Measurements from ENCODE around the gene MUSTN1. TPM values are rescaled to one million over a fixed set of nuclear protein-coding genes. Genes with fewer than 3 reads are reported as not detected.

MUSTN1 gene
- polyA plus RNA-seq (2011; rRNA removed) (not detected in 2 replicates), polyA minus RNA-seq (2011; rRNA and poly(A)+ RNA removed) (0.28 TPM in 1 of 2 replicates, not detected in the other)

DNA sequence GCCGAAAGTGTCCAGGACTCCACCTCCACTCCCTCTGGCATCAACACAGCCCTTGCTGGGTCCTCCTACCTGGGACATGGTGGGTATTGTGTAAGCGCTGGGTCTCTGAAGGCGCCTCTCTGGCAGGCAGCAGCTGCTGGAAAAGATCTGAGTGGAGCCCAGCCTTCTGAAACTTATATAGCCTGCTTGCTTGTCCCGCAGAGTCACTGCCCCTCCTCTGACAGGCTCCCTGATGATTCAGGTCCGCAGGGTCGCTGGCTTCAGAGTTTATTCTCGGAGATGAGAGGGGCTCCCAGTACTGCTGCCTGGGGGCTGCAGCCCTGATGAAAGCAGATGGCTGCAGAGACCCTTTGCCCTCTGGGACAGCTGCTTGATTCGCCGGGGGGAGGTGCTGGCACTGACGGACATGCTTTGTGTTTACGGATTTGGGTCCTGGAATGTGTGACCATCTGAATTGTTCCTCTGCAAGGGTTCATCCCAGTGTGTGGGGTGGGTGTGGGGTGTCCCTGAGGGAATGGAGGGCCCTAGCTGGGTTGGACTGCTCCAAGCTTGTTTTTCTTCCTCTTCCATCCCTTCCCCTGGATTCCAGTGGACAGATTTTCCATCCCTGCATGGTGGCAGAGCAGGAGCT, at the start of gene MUSTN1:
MUSTN1 (minus strand) TSS at position 149 of the 631 bp plus-strand sequence; CDS start at position 78, 71 bp downstream.
- CTCF ChIA-PET: interaction anchor here (1.1 to 5.3 kb wide), 4 partner anchors 11 to 16 kb away, joined by 3 to 30 read pairs (median 7); no protein-coding TSS in a partner anchor
- Histone ChIP-seq H3K4me3 (ENCODE audit: low read depth, low read length) (no peak within 1 kb of the TSS), H3K27me3 (ENCODE audit: control insufficient read depth, insufficient read depth, low read length) (no peaks in the 10 kb centered on the region), H3K36me3 (ENCODE audit: control insufficient read depth, insufficient read depth, low read length) (peaks cover 3% of the 10 kb centered on the region)
- no peak for DNase-seq (ENCODE audit: low read depth)
- TF ChIP-seq, protein P1, sequence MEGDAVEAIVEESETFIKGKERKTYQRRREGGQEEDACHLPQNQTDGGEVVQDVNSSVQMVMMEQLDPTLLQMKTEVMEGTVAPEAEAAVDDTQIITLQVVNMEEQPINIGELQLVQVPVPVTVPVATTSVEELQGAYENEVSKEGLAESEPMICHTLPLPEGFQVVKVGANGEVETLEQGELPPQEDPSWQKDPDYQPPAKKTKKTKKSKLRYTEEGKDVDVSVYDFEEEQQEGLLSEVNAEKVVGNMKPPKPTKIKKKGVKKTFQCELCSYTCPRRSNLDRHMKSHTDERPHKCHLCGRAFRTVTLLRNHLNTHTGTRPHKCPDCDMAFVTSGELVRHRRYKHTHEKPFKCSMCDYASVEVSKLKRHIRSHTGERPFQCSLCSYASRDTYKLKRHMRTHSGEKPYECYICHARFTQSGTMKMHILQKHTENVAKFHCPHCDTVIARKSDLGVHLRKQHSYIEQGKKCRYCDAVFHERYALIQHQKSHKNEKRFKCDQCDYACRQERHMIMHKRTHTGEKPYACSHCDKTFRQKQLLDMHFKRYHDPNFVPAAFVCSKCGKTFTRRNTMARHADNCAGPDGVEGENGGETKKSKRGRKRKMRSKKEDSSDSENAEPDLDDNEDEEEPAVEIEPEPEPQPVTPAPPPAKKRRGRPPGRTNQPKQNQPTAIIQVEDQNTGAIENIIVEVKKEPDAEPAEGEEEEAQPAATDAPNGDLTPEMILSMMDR (IDR thresholded peaks at IDR 0.05; ENCODE audit: insufficient read depth, low read depth, low read length): no peak
- POLR2A ChIA-PET: no interaction called here

DNA sequence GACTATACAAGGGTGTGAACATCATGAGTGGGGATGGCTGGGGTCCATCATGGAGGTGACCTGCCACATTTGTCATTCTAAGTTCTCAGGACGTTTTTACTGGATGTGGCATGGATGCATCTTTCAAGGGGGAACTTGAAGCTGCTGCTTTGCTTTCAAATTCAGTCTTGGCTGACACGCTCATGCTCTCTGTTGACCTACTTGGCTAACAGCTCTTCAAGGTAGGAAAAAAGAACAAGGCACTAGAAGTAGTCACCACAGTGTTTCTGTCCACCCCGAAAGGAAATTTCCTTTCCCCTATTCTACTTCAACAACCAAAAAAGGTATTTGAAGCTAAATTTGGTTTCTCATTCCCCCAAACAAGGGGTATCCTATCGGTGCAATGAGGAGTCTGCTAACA, 47.6 kb upstream of the MUSTN1 start:
- Histone ChIP-seq H3K27me3 (ENCODE audit: control insufficient read depth, insufficient read depth, low read length) (no peaks in the 10 kb centered on the region), H3K36me3 (ENCODE audit: control insufficient read depth, insufficient read depth, low read length) (0 out of 2 replicates have a peak, but pooled peaks cover 2% of the 10 kb centered on the region), H3K4me3 (ENCODE audit: low read depth, low read length) (no peak overlapping the region)
- ChIA-PET POLR2A (no interaction called here), CTCF (interaction anchor here (1.3 kb wide), 1 partner anchor 62 kb away, joined by 3 read pairs; no protein-coding TSS in a partner anchor)
- TF ChIP-seq, protein P1 (IDR thresholded peaks at IDR 0.05; ENCODE audit: insufficient read depth, low read depth, low read length): no peak
- no peak for DNase-seq (ENCODE audit: low read depth)

DNA sequence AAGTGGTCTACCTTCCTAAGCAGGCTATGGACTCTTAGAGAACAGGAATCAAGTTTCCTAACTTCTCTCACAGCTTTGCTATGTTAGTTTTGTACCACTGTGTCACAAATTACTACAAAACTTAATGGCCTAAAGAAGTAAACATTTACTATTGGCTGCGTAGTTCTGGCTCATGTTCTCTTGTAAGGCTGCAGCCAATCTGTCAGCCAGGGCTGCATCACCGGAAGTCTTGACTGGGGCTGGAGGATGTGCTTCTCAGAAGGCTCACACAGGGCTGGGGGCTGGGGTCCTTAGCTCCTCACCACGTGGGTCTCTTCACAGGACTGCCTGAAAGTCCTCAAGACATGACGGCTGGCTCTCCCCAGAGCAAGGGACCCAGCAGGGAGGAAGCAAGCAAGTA, 47.1 kb upstream of the MUSTN1 start:
- Histone ChIP-seq H3K27me3 (ENCODE audit: control insufficient read depth, insufficient read depth, low read length) (no peaks in the 10 kb centered on the region), H3K36me3 (ENCODE audit: control insufficient read depth, insufficient read depth, low read length) (0 out of 2 replicates have a peak, but pooled peaks cover 2% of the 10 kb centered on the region), H3K4me3 (ENCODE audit: low read depth, low read length) (no peak overlapping the region)
- DNase-seq (ENCODE audit: low read depth): no peak
- TF ChIP-seq, protein P1 (IDR thresholded peaks at IDR 0.05; ENCODE audit: insufficient read depth, low read depth, low read length): no peak
- ChIA-PET POLR2A (no interaction called here), CTCF (interaction anchor here (1.3 kb wide), 1 partner anchor 61 kb away, joined by 3 read pairs; no protein-coding TSS in a partner anchor)

DNA sequence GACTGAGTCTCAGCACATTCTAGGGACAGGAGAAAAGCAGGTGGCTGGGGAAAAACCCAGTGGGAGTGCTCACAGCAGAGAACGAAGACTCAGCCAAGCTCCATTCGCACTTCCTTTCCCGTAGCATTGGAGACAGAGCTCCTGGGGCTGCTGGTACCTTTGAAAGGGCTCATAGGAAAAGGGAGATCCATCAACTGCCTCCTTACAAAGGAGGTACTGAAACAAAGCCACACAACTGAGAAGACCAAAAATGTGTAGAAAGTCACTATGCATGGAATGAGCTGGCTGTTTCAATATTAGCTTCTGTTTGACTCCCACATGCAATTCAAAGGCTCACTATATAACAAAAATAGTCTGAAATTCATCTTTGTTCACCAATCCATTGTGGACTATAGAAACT, 45.7 kb upstream of the MUSTN1 start:
- POLR2A ChIA-PET: no interaction called here
- TF ChIP-seq, protein P1 (IDR thresholded peaks at IDR 0.05; ENCODE audit: insufficient read depth, low read depth, low read length): no peak
- H3K4me3 ChIP-seq (ENCODE audit: low read depth, low read length): no peak overlapping the region
- H3K27me3 ChIP-seq (ENCODE audit: control insufficient read depth, insufficient read depth, low read length): no peaks in the 10 kb centered on the region
- DNase-seq (ENCODE audit: low read depth): no peak
- H3K36me3 ChIP-seq (ENCODE audit: control insufficient read depth, insufficient read depth, low read length): 0 out of 2 replicates have a peak, but pooled peaks cover 2% of the 10 kb centered on the region
- CTCF ChIA-PET: no interaction called here

DNA sequence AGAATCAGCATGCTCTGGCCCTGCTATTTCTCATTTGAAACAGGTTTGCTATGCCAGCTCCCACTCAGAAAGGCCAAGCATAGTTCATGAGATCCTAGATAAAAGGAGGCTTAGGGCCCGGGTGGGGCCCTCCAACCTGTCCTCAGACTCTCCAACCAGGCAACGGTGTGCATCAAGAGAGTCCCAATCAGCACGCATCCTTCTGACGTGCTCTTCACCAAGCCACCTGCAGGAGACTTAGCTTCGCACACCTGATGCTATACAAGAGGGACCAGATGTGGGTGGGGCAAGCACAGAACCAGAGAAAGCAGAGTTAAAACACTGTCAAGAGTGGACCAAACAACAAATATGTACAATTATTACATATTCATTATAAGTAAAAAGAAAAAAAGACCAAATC, 45.2 kb upstream of the MUSTN1 start:
- H3K36me3 ChIP-seq (ENCODE audit: control insufficient read depth, insufficient read depth, low read length): 0 out of 2 replicates have a peak, but pooled peaks cover 2% of the 10 kb centered on the region
- ChIA-PET CTCF (interaction anchor here (0.7 to 1.5 kb wide), 4 partner anchors 18 to 452 kb away, joined by 3 to 4 read pairs (median 4); no protein-coding TSS in a partner anchor), POLR2A (no interaction called here)
- no peak for DNase-seq (ENCODE audit: low read depth)
- TF ChIP-seq, protein P1 (IDR thresholded peaks at IDR 0.05; ENCODE audit: insufficient read depth, low read depth, low read length): no peak
- H3K27me3 ChIP-seq (ENCODE audit: control insufficient read depth, insufficient read depth, low read length): no peaks in the 10 kb centered on the region
- H3K4me3 ChIP-seq (ENCODE audit: low read depth, low read length): no peak overlapping the region
